Stimulated activated CD8-positive, alpha-beta memory T cell treated with anti-CD3 and anti-CD28 coated beads, Interleukin-7, amount 100 ng/mL, for 24 hours (primary cell): Measurements from ENCODE around the gene CTRB1.

Experiments used
- DNase-seq: peaks from one replicate; pipeline ENCODE4 v3.0.0-alpha.2; 2020; ENCODE audit warnings: low read depth

CTRB1 gene

DNA sequence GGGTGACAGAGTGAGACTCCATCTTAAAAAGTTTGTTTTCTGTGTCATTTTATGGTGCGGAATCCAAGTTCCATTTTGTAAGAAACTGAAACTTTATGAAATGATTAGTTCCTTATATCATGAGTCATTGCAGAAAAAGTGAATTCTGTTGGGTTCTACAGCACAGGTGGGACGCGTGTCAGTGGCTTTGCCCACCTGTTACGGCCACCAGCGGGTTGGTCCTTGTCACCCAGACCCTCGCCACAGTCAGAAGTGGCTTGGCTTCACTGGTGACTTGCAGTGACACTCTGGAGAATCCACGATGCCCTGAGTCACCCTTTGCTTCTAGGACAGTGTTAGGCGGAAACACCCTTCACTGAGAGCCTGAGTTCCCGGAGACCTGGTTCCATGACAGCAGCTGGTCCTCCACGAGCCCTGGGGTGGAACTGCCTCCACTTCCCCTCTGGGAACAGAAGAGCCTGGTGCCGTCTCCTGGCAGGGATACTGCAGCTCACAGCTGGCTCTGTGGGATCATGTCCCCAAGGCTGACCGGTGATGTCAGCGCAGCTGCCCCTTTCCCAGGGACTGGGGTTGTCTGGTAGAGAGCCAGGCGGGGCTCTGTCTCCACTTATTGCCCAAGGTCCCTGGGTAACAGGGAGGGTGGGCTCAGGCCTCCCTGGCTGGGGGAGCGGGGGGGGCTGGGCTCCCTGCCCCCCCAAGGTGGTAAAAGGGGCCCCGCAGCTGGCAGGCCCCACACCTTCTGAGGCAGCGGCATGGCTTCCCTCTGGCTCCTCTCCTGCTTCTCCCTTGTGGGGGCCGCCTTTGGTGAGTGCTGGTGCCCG lies at the start of gene CTRB1:
Gene CTRB1 (plus strand): TSS at position 733 of the 821 bp plus-strand sequence. CDS start 20 bp downstream, at position 753.
- no peak for DNase-seq

DNA sequence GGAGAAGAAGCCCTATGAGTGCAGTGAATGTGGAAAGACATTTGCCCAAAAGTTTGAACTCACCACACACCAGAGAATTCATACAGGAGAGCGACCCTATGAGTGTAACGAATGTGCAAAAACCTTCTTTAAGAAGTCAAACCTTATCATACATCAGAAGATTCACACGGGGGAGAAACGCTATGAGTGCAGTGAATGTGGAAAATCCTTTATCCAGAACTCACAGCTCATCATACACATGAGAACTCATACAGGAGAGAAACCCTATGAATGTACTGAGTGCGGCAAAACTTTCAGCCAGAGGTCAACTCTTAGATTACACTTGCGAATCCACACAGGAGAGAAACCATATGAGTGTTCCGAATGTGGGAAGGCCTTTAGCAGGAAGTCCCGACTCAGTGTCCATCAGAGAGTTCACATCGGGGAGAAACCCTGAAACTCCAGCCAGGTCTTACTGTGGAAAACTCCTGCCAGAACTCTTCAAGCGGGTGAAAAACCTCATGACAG lies 48.8 kb upstream of the CTRB1 start:
- DNase-seq = no peak

DNA sequence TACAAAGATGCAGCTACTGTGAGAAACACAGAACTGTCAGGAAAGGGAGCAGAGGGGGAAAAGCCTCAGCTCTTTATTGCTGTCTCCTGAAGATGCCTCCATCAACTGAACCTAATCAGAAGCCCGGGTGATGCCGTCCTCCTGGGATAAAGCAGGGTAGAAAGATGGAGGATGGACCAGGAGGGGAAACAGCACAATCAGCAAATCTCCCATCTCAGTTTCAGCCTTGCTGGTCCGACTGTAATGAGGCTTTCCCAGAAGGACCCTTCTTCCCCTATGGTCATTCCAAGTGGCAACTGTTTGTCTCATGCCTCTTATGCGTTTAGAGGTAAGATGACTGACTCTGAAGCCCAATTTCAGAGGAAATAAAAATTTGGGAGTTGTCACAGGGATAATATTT lies 46.2 kb upstream of the CTRB1 start:
- DNase-seq = no peak

DNA sequence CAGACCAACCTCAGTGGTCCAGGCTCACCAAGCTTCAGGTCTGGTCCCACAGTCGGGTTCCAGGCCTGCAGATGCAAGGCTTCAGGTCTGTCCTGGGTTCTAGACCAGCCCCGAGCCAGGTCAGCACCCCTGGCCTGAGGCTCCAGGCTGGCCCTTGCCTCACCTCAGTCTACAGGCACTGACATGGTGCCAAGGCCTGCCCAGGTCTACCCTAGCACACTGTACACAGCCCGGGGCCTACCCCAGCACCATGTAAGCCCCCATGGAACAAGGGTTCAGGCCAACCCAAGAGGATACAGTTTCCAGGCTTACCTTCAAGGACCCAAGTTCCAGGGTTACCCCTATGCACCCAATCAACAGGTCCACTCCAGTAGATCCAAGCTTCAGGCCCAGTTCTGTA lies 43.7 kb upstream of the CTRB1 start:
- DNase-seq = no peak

DNA sequence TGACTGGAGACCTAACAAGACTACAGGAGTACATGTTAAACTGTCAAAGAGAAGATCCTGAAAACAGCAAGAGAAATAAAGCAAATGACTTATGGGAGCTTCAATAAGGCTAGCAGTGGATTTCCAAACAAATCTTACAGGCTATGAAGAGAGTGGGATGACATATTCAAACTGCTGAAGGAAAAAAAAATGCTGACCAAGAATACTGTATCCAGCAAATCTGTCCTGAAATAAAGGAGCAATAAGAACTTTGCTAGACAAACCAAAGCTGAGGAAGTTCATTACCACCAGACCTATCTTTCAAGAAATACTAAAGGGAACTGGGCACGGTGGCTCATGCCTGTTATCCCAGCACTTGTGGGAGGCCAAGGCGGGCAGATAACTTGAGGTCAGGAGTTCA lies 41.9 kb upstream of the CTRB1 start:
- no peak for DNase-seq

DNA sequence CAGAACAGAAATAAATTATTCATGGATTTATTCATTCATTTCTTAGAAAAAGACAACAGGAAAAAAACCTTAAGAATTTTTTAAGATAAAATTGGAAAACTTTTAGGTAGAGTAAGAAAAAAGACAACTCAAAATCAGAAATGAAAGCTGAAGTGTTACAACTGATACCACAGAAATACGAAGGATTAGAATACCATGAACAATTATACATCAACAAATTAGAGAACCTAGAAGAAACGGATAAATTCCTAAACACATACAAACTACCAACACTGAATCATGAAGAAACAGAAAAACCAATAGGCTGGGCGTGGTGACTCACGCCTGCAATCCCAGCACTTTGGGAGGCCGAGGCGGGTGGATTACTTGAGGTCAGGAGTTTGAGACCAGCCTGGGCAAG lies 39.6 kb upstream of the CTRB1 start:
- DNase-seq = no peak

DNA sequence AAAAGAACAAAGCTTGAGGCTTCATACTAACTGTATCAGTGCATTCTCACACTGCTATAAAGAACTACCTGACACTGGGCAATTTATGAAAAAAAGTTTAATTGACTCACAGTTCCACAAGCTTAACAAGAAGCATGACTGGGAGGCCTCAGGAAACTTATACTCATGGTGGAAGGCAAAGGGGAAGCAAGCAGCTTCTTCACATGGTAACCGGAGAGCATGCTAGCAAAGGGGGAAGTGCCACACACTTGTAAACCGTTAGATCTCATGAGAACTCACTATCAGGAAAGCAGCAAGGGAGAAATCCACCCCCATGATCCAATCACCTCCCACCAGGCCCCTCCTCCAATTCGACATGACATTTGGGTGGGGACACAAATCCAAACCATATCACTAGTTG lies 37.2 kb upstream of the CTRB1 start:
- no peak for DNase-seq

DNA sequence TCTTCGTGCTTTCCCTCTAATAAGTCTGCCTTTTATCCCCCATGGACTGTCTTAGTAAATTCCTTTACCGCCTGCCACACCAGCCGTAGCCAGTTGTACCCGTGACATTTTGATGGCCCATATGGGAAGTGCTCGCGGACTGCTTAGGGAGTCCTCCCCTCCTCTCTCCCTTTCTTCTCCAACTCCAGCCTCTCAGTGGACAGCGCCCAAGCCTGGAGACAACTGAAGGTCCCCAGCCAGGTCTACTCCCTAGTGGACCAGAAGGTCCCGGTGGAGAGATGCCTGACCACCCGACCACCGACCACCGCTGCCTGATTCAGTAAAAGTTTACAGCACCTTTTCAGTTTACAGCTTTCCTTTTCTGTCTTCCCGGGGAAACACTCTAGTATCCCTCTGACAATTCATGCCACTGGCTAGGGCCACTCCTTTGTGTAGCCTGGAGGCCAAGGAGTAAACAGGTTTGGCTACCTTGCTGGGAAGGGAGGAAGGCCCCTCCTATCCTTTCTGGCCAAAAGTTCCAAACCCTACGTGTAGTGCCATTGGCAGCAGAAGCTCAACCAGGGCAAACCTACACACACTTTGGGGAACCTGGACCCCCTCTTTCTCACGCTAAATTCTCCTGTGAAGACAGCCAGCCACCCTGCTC lies 29.8 kb upstream of the CTRB1 start:
- DNase-seq = no peak

DNA sequence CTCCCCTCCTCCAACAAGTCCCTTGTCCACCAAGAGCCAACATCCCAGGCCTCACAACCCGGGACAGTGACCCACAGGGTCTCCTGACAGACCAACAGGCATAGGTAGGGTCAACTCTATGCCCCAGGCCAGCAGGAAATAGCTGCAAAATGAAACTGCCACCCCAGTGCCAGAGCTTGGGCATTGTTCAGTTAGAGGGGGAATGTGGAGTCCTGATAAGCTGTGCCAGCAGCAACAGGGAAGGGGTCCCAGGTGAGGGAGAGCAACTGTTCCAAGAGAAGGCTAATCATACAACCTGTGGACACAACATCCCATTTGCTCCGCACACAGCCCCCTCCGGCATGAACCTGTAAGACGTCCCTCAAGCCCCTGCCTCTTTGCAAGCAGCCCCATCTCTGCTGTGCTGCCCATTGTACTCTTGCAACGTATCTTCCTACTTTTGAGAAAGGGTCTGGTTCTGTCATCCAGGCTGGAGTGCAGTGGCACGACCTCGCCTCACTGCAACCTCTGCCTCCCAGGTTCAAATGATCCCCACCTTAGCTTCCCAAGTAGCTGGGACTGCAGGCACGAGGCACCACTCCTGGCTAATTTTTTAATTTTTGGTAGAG lies 29.0 kb upstream of the CTRB1 start:
- no peak for DNase-seq

DNA sequence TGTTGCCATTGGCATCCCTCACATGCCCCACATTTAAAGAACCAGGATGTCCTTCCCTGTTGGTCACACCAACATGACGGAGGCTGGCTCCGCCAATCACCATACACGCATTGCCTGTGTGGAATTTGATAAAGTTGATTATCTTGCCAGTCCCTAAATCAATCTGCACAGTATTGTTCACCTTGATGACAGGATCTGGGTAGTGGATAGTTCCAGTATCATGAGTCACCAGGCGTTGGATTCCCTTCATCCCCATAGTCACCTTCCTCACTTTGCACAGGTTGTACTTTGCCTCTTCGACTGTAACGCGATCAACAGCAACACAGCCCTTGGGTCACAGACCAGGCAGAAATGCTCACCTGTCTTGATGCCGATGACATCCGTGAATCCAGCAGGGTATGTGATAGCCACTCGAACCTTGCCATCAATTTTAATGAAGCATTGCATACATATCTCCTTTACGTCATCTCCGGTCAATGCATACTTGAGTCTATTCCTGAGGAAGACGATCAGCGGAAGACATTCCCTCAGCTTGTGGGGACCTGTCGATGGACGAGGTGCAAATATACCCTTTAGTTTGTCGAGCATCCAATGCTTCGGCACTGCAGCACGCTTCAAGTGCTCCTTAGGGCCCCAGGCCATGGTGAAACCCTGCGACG lies 26.1 kb upstream of the CTRB1 start:
- DNase-seq = no peak

DNA sequence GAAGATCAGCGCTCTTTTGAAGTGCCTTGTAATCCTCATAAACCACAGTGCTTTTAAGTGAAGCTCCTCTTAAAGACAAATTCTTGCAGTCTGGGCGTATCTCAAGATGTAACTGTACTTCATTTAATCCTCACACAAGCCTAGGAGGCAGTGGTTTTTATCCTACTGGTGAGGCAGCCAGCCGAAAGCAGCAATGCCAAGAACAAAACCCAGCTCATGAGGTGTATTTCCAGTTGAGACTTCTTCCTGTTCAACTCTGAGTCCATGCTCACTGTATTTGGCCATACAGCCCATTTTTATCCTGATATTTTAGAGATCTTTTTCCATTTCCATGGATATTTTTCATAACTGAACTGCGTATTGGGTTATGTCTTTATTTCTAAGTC lies 25.5 kb upstream of the CTRB1 start:
- DNase-seq = no peak

DNA sequence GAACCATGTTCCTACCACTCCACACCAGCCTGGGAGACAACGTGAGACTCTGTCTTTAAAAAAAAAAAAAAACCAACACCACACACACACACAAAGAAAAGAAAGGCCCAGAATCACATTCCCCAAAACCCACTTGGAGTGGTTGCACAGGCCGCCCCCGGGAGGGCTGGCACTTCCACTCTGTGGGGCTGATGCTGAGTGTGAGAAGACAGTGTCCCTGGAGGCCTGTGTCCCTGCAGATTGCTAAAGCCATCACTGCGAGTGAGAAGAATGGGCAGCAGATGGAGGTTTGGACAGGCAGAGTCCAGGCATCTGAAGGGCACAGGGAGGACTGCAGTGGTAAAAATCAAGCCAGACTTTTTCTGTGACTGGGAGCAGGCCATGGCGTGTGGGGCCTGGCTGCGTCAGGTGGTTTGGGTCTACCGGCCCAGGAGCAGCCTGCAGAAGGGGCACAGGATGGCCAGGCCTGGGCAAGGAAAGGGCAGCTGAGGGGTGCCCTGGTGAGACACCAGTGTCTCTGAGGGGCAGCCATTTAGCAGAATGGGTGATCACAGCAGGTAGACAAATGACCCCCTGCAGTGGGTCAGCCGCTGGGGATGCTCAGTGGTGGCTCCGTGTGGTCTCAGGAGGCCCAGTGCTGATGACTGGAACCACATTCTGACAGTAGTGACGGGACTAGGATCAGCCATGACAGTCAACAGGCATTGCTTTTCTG lies 24.9 kb upstream of the CTRB1 start:
- no peak for DNase-seq

DNA sequence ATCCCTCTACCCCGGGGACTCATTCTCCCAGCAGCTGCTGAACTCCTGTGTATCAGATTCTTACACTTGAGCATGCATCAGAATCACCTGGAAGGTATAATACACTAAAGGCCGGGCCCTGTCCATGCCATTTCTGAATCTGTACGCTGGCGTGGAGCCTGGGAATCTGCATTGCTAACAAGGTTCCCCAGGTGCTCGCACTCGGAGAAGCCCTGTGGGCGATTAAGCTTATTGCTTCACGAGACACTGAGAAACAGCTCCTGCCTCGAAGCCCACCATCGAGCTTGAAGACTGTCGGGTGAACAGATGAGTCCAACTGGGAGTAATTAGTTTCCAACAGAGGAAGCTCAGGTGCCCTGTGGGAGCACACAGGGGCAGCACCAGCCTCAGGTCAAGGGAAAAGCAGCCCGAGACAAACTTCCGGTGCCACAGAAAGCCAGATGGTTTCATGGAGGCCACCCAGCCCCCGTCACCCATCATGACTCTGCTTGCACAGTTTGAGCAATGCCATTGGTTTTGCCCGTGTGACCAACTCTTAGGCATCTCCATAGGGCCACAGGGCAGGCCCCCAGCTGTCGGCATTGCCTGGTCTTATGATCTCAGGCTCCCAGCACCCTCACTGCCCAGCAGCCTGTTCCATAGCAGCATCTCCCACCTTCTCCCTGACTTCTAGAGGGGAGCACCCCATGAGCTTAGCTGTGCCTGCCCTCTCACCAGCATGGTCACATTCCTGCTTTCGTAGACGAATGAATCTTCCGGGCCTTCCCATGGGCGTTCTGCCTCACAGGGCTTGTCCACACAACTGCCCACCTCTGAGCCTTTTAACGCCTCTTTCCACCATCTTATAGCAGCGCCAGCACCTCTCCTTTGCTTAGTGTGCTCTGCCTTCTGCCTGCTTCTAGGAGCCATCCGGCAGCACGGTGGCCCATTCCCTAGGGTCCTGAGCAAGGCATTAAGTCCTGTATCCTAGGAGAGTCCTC lies 22.7 kb upstream of the CTRB1 start:
- DNase-seq = no peak

DNA sequence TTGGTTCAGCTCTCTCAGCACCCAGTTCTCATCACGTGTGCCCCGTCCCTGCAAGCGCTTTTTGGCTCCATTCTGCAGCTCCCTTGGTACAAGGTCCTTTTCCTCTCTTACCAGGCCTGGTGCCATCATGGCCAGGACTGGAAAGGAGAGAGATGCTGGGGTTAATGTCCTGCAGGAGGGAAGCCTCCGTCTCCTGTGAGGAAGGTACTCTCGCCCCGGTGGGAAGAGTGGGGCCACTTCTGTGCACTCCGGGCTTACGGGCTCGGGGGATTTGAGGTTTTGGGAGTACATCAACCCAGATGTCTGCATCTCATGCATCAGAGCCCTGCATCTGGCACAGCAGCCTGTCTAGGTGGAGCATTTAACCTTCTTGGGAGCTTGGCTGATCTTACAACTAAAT lies 22.0 kb upstream of the CTRB1 start:
- DNase-seq = no peak

DNA sequence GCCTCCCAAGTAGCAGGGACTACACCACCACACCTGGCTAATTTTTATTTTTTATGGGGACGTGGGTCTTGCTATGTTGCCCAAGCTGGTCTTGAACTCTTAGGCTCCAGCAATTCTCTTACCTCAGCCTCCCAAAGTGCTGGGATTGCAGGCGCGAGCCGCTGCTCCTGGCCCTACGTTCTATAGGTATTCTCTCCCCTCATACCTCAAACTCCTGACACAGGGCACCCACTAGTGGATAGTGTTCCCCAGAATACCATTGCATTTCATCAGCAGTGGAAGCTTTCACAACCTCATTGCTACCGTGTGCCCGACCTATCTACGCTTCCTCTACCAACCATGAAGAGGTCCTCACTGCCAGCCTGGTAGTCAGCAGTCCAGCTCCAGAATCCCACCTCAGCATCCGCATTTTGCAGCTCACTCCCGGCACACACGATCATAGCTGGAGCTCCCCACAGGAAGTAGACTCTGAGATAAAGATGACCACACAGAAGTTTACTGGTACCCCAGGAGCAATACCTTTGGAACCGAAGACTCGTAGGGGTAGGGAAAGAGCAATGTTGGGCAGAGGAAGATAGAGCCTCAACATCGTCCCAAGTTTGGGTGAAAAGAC lies 21.2 kb upstream of the CTRB1 start:
- no peak for DNase-seq

DNA sequence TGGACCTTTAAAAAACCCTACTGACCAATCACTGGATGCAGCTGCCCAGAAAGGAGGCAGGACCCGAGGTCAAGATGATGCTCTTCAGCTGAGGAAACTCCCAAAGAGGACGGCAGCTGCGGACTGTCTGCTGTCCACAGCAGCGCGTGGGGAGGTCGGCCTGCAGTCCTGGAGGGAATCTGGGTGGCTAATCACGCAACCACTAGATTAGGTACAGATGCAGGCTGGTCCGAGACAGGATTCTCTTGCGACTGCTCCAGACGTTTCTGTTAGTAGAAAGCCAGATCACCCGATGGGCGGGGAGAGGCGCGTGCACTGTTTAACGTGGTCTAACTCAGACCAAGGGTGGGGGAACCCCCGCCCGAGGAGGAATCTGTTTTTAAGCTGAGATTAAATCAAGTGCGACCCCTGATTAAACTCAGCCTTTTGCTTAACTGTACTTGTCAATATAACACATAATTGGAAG lies 20.6 kb upstream of the CTRB1 start:
- no peak for DNase-seq

DNA sequence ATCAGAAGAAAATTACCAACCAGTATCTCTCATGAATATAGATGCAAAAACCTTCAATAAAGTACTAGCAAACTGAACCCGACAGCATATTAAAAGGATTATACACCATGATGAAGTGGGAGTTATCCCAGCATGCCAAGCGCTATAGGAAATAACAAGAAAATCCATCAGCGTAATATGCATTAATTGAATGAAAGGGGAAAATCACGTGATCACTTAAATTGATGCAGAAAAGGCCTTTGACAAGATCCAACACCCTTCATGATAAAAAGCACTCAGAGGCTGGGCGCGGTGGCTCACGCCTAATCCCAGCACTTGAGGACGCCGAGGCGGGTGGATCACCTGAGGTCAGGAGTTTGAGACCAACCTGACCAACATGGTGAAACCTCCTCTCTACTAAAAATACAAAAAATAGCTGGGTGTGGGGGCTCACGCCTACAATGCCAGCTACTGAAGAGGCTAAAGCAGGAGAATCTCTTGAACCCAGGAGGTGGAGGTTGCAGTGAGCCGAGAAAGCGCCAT lies 16.7 kb upstream of the CTRB1 start:
- DNase-seq = no peak

DNA sequence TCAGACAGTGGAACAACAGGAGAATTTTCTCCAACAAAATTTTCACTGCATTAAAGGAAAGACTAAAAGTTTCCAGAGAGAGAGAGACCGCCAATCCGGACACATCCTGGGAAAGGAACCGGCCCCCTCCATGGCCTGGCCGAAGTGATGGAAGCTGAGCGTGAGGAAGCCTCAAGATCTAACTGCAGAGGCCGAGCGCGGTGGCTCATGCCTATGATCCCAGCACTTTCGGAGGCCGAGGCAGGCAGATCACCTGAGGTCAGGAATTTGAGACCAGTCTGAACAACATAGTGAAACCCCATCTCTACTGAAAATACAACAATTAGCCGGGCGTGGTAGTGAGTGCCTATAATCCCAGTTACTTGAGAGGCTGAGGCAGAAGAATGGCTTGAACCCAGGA lies 15.7 kb upstream of the CTRB1 start:
- DNase-seq = no peak

DNA sequence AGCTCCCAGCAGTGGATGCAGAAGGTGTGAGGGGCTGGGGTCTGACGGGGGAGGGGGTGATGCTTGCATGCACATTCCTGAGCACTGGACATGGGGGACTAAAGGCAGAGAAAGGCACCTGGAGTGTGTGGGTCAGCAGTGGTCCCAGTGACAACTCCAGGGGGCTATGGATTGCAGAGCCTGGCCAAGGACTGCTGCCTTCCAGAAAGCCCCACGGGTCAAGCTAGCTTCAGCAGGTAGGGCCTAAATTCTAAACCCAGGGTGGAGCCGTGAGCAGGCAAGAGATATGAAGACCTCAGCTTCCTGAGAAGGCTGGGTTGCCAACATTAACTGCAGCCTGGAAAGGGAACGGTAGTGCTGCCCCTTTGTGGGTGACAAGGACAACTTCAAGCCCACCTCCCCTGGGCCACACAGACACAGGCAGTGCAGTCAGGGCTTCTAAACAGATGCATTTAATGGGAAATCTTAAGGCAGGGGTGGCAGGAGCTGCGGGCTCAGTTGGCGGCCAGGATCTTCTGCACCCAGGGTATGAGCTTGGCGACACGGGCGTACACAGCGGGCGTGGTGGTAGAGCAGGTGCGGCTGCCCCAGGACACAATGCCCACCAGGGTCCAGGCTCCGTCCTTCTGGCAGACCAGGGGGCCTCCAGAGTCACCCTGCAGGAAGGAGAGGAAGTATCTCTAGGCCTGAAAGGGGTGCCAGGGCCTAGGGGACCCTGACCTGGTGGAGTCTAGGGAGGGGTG lies 14.9 kb upstream of the CTRB1 start:
- no peak for DNase-seq
